Measurements from ENCODE around the gene KDM3B.

GRCh38 chr5:138435943-138436342, 83.5 kb downstream of the KDM3B start:
- no peak for TF ChIP-seq CTCF (IDR thresholded peaks at IDR 0.05)
- TF ChIP-seq POLR2A (IDR thresholded peaks at IDR 0.05): no peak

Data from thyroid gland (tissue), 4 donors.